HL-60 (cell line): ENCODE data around the gene EPB41L2.

Experiments used
- DNase-seq, 2 experiments: peaks; one replicate each; pipeline ENCODE4 v3.0.0-alpha.2; 2010 to 2020; ENCODE audit warnings: low read depth in 1 of 2, low spot score in 1 of 2
- H3K27ac ChIP-seq: fragments of 250-450 bp; sonication (Bioruptor Pico); replicated peaks from 2 replicates; pipeline ENCODE4 v1.5.1; 2020; ENCODE audit warnings: mild to moderate bottlenecking, moderate library complexity
- H3K27me3 ChIP-seq: fragments of 250-450 bp; sonication (Bioruptor Pico); 2 replicates; pipeline ENCODE4 v1.5.1; 2021; ENCODE audit warnings: mild to moderate bottlenecking, moderate library complexity; ENCODE audit not compliant: insufficient read depth, poor library complexity, severe bottlenecking
- H3K4me3 ChIP-seq: replicated peaks from 2 replicates; pipeline ENCODE4 v1.5.1; 2011; ENCODE audit warnings: mild to moderate bottlenecking, control low read depth, low read length; ENCODE audit not compliant: insufficient read depth
- CTCF ChIP-seq: IDR thresholded peaks from one replicate; pipeline ENCODE4 v1.5.1; 2011; ENCODE audit warnings: low read length, control low read depth, inconsistent platforms; ENCODE audit not compliant: insufficient read depth
- GABPA ChIP-seq: IDR thresholded peaks from 2 replicates; pipeline ENCODE4 v1.6.1; 2012; ENCODE audit warnings: low read depth
- POLR2AphosphoS5 ChIP-seq: IDR thresholded peaks from 2 replicates; pipeline ENCODE4 v1.6.1; 2012; ENCODE audit warnings: low read depth
- REST ChIP-seq: IDR thresholded peaks from 2 replicates; pipeline ENCODE4 v1.6.1; 2012; ENCODE audit warnings: low read depth; ENCODE audit not compliant: insufficient replicate concordance
- SPI1 ChIP-seq: IDR thresholded peaks from 2 replicates; pipeline ENCODE4 v1.6.1; 2012; ENCODE audit warnings: low read depth, mild to moderate bottlenecking, borderline replicate concordance

EPB41L2 gene

DNA sequence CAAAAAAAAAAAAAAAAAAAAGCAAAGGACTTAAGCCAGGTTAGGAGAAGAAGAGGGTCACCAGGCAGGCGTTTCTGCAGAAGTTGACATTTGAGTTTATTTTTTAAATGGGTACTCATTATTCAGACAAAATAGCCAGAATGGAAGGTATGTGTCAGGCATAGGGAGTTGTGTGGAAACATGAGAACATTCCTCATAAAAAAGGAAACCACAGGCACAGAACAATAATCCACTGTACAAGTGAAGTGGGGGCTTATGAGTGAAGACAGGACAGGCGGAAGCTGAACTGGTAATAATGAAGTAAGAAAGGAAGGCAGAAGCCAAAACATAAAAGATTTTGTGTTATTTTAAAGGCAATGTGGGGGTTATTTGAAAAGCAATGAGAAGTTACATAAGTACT, 104.6 kb downstream of the EPB41L2 start:
- no peak for DNase-seq
- Histone ChIP-seq H3K4me3 (no peak overlapping the region), H3K27me3 (no peaks in the 10 kb centered on the region), H3K27ac (no peak overlapping the region)
- TF ChIP-seq REST (no peak), POLR2AphosphoS5 (no peak), CTCF (no peak), SPI1 (no peak), GABPA (no peak)

- no peak overlapping the region for H3K4me3 ChIP-seq
- TF ChIP-seq POLR2AphosphoS5 (no peak), SPI1 (no peak), CTCF (no peak), REST (no peak), GABPA (no peak)
- H3K27ac ChIP-seq, result no peak overlapping the region
- no peaks in the 10 kb centered on the region for H3K27me3 ChIP-seq
- no peak for DNase-seq
Observed at GRCh38 chr6:130955755-130956154, 107.3 kb downstream of the EPB41L2 start.

GRCh38 chr6:130949553-130949952, 113.5 kb downstream of the EPB41L2 start:
- Histone ChIP-seq H3K27ac (no peak overlapping the region), H3K27me3 (no peaks in the 10 kb centered on the region), H3K4me3 (no peak overlapping the region)
- TF ChIP-seq SPI1 (no peak), GABPA (no peak), REST (no peak), CTCF (no peak), POLR2AphosphoS5 (no peak)
- no peak for DNase-seq
